ENCODE measurements around the gene DMKN. TPM values are rescaled to one million over a fixed set of nuclear protein-coding genes. Genes with fewer than 3 reads are reported as not detected.
A peak's percentile ranks its signal among the peaks of the same experiment; 100 is the strongest.

Gene DMKN
- total and polyA plus RNA-seq, 2 donors from 2014 or later: 137 to 150 TPM

- Histone ChIP-seq H3K9ac (ENCODE audit: low read length in 3 of 3) (peak overlapping the region; percentile 37 to 83 (median 68)), H3K27me3 (ENCODE audit: control insufficient read depth, insufficient read depth, low read length) (no peaks in the 10 kb centered on the region), H3K9me3 (ENCODE audit: control insufficient read depth in 2 of 3, insufficient read depth in 1 of 3, low read length in 3 of 3) (no peaks in the 10 kb centered on the region), H3K27ac (ENCODE audit: low read depth in 2 of 2, low read length in 2 of 2) (no peak overlapping the region), H3K4me3 (ENCODE audit: low read length in 3 of 3) (peak overlapping the region; percentile 69 to 78 (median 69)), H3K36me3 (ENCODE audit: control insufficient read depth in 2 of 3, insufficient read depth in 3 of 3, low read length in 3 of 3) (no peaks in the 10 kb centered on the region), H3K4me1 (ENCODE audit: control insufficient read depth in 2 of 3, insufficient read depth in 2 of 3, low read depth in 1 of 3, low read length in 3 of 3) (peaks cover 0 to 7% (median 0%) of the 10 kb centered on the region in 3 donors)
- FAIRE-seq (no peak), DNase-seq (peak; percentile 64 to 86 (median 70))
- intact Hi-C loops (cut with DNase I): no loop called here
- no peak for TF ChIP-seq CTCF (IDR thresholded peaks at IDR 0.05; ENCODE audit: borderline replicate concordance, extremely low read depth, insufficient read depth)
Observed at GRCh38 chr19:35509018-35509652, 4.3 kb downstream of the DMKN start.

DNA sequence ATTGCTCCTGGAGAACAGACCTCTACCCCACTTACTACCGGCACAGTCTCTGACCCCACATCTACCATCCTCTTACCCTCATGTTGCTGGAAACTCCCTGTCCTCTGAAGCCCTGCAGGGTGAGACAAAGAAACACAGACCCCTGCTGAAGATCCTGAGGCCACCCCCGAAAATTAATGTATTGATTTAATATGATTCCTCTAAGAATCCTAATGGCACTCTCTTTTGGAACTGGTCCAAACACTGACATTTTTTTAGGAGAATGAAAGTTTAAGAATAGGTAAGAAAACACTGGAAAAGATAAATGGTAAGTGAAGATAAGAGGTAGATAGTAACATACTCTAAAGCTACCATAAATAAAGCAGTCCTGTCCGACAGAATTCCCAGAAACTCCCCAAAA is 5.3 kb downstream of the DMKN start:
- H3K27me3 ChIP-seq (ENCODE audit: control insufficient read depth, insufficient read depth, low read length): no peaks in the 10 kb centered on the region
- FAIRE-seq: no peak

GRCh38 chr19:35507561-35507960 is 5.9 kb downstream of the DMKN start:
- H3K4me3 ChIP-seq (ENCODE audit: low read length in 3 of 3): no peak overlapping the region
- intact Hi-C loops (cut with DNase I): no loop called here
- no peaks in the 10 kb centered on the region for H3K27me3 ChIP-seq (ENCODE audit: control insufficient read depth, insufficient read depth, low read length)
- TF ChIP-seq CTCF (IDR thresholded peaks at IDR 0.05; ENCODE audit: borderline replicate concordance, extremely low read depth, insufficient read depth): no peak
- no peak for FAIRE-seq
- peak in 1 of 5 donors; percentile 14 for DNase-seq
- H3K9me3 ChIP-seq (ENCODE audit: control insufficient read depth in 2 of 3, insufficient read depth in 1 of 3, low read length in 3 of 3): no peaks in the 10 kb centered on the region
- no peak overlapping the region for H3K9ac ChIP-seq (ENCODE audit: low read length in 3 of 3)
- H3K4me1 ChIP-seq (ENCODE audit: control insufficient read depth in 2 of 3, insufficient read depth in 2 of 3, low read depth in 1 of 3, low read length in 3 of 3): peaks cover 0 to 7% (median 0%) of the 10 kb centered on the region in 3 donors
- H3K36me3 ChIP-seq (ENCODE audit: control insufficient read depth in 2 of 3, insufficient read depth in 3 of 3, low read length in 3 of 3): no peaks in the 10 kb centered on the region
- no peak overlapping the region for H3K27ac ChIP-seq (ENCODE audit: low read depth in 2 of 2, low read length in 2 of 2)

More for the DNA sequence above, 5.3 kb downstream of the DMKN start:
- no peak for TF ChIP-seq CTCF (IDR thresholded peaks at IDR 0.05; ENCODE audit: borderline replicate concordance, extremely low read depth, insufficient read depth)
- intact Hi-C loops (cut with DNase I): no loop called here
- peaks cover 0 to 7% (median 0%) of the 10 kb centered on the region in 3 donors for H3K4me1 ChIP-seq (ENCODE audit: control insufficient read depth in 2 of 3, insufficient read depth in 2 of 3, low read depth in 1 of 3, low read length in 3 of 3)
- no peak overlapping the region for H3K27ac ChIP-seq (ENCODE audit: low read depth in 2 of 2, low read length in 2 of 2)
- no peak for DNase-seq
- no peaks in the 10 kb centered on the region for H3K36me3 ChIP-seq (ENCODE audit: control insufficient read depth in 2 of 3, insufficient read depth in 3 of 3, low read length in 3 of 3)
- H3K9me3 ChIP-seq (ENCODE audit: control insufficient read depth in 2 of 3, insufficient read depth in 1 of 3, low read length in 3 of 3): no peaks in the 10 kb centered on the region
- H3K4me3 ChIP-seq (ENCODE audit: low read length in 3 of 3): no peak overlapping the region
- H3K9ac ChIP-seq (ENCODE audit: low read length in 3 of 3): no peak overlapping the region
